ENCODE measurements around the gene C1orf105.

- TF ChIP-seq, protein P1, sequence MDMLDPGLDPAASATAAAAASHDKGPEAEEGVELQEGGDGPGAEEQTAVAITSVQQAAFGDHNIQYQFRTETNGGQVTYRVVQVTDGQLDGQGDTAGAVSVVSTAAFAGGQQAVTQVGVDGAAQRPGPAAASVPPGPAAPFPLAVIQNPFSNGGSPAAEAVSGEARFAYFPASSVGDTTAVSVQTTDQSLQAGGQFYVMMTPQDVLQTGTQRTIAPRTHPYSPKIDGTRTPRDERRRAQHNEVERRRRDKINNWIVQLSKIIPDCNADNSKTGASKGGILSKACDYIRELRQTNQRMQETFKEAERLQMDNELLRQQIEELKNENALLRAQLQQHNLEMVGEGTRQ (IDR thresholded peaks at IDR 0.05; ENCODE audit: low read length) = no peak
- TF ChIP-seq PHF8 (conservative IDR thresholded peaks at IDR 0.05; ENCODE audit: low read depth, low read length) (no peak), RFX5 (IDR thresholded peaks at IDR 0.05; ENCODE audit: borderline replicate concordance, low read depth, low read length) (no peak), SP4 (IDR thresholded peaks at IDR 0.05; ENCODE audit: low read length) (no peak)
Observed at GRCh38 chr1:172442404-172442803, 21.9 kb downstream of the C1orf105 start.
